Transverse colon (tissue), 4 donors: Measurements from ENCODE around the gene ZNF140.

Experiments
- EP300 ChIP-seq: sonication (generic); formaldehyde crosslinking; IDR thresholded peaks from one replicate; pipeline ENCODE4 v1.6.1; 2017; ENCODE audit warnings: antibody characterized with exemption, low read depth
- POLR2A ChIP-seq: fragments of 450-650 bp; IDR thresholded peaks from one replicate; pipeline ENCODE4 v1.6.1; 2016; ENCODE audit warnings: antibody characterized with exemption, mild to moderate bottlenecking, moderate library complexity
- POLR2AphosphoS5 ChIP-seq, 3 donors: sonication (generic); formaldehyde crosslinking; IDR thresholded peaks; one replicate each; pipeline ENCODE4 v1.6.1; 2016; ENCODE audit warnings: antibody characterized with exemption in 3 of 3
- TF ChIP-seq, protein P1 (sequence below), 5 experiments: fragments of 200-600 bp in 3 of 5; fragments of 450-650 bp in 2 of 5; sonication (generic) in 3 of 5; IDR thresholded peaks; 1 replicate in 2 of 5; 2 replicates in 3 of 5; pipeline ENCODE4 v1.5.1; 2016 to 2017; ENCODE audit warnings: antibody characterized with exemption in 5 of 5, inconsistent platforms in 3 of 5, mild to moderate bottlenecking in 2 of 5, moderate library complexity in 1 of 5

DNA sequence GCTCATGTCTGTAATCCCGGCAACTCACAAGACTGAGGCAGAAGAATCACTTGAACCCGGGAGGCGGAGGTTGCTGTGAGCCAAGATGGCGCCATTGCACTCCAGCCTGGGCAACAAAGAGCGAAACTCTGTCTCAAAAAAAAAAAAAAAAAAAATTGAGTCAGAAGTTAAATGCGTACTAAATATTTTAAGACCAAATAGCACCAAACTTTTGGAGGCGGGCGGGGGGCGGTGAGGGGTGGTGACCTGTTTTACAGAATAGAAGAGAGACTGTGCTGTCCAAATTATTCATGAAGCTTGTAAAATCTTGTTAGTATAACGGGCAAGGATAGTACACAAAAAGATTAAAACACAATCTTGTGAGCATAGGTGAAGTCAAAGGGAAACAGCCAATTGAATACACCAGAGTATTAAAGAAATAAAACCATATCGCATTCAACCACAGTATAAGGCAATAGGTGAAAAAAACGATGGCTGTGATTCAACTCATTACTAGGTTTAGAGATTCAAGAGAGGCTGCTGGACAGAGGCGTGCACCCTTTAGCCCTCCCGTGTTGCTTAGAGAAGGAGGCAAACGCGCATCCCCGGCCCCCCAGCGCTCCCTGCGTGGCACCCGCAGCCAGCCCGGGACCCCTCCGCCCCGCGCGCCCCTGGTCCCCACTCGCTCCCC is 48.8 kb downstream of the ZNF140 start:
- TF ChIP-seq, protein P1, sequence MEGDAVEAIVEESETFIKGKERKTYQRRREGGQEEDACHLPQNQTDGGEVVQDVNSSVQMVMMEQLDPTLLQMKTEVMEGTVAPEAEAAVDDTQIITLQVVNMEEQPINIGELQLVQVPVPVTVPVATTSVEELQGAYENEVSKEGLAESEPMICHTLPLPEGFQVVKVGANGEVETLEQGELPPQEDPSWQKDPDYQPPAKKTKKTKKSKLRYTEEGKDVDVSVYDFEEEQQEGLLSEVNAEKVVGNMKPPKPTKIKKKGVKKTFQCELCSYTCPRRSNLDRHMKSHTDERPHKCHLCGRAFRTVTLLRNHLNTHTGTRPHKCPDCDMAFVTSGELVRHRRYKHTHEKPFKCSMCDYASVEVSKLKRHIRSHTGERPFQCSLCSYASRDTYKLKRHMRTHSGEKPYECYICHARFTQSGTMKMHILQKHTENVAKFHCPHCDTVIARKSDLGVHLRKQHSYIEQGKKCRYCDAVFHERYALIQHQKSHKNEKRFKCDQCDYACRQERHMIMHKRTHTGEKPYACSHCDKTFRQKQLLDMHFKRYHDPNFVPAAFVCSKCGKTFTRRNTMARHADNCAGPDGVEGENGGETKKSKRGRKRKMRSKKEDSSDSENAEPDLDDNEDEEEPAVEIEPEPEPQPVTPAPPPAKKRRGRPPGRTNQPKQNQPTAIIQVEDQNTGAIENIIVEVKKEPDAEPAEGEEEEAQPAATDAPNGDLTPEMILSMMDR (IDR thresholded peaks at IDR 0.05), result no peak
- TF ChIP-seq EP300, result no peak
- TF ChIP-seq POLR2A, result no peak
- no peak for TF ChIP-seq POLR2AphosphoS5 (IDR thresholded peaks at IDR 0.05)
